T-cell (primary cell): Measurements from ENCODE around the gene HGD. TPM values are rescaled to one million over a fixed set of nuclear protein-coding genes. Genes with fewer than 3 reads are reported as not detected.

Source experiments
- ATAC-seq, 4 experiments: fragments of 200-7000 bp in 3 of 4; fragments of 150-1000 bp in 1 of 4; cut with Tn5 transposase; replicated peaks in 1 of 4; 1 replicate in 3 of 4; 2 replicates in 1 of 4; pipeline ENCODE4 v1.10.0; 2021; ENCODE audit warnings: moderate library complexity in 3 of 4, mild to moderate bottlenecking in 2 of 4, moderate number of reproducible peaks in 1 of 4
- CTCF ChIA-PET, 2 donors: fragments of 300-600 bp; sonication (Branson Sonifier 250); formaldehyde crosslinking; loops; one replicate each; lab custom pipeline; 2022; ENCODE audit warnings: antibody characterized with exemption in 2 of 2; lab: Charles Lee
- POLR2A ChIA-PET, 2 donors: fragments of 300-600 bp; sonication (Branson Sonifier 250); formaldehyde crosslinking; loops; one replicate each; lab custom pipeline; 2022; ENCODE audit warnings: antibody characterized with exemption in 2 of 2; lab: Charles Lee
- DNase-seq, 35 experiments: peaks; one replicate each; pipeline versions ENCODE4 v3.0.0 to v3.0.0-alpha.2; 2013 to 2023
- H3K27ac ChIP-seq: one replicate; pipeline ENCODE4 v1.5.1; 2013; ENCODE audit warnings: low read length
- H3K27me3 ChIP-seq, 2 experiments: replicated peaks in 1 of 2; 1 replicate in 1 of 2; 2 replicates in 1 of 2; pipeline versions ENCODE4 v1.6.1 to v1.7.0; 2013; ENCODE audit warnings: low read length in 1 of 2, mixed read lengths in 1 of 2; ENCODE audit not compliant: control insufficient read depth in 2 of 2, insufficient read depth in 2 of 2; ENCODE audit errors: extremely low read depth in 1 of 2
- H3K36me3 ChIP-seq, 2 donors: 1 replicate in 1 of 2; 2 replicates in 1 of 2; pipeline versions ENCODE4 v1.6.1 to v1.7.0; 2013; ENCODE audit warnings: low read length in 1 of 2; ENCODE audit not compliant: control insufficient read depth in 2 of 2, insufficient read depth in 1 of 2; ENCODE audit errors: extremely low read depth in 1 of 2
- H3K4me1 ChIP-seq, 2 experiments: 1 replicate in 1 of 2; 2 replicates in 1 of 2; pipeline versions ENCODE4 v1.6.1 to v1.7.0; 2013; ENCODE audit warnings: low read length in 2 of 2, mixed read lengths in 1 of 2; ENCODE audit not compliant: insufficient read depth in 2 of 2, control insufficient read depth in 1 of 2; ENCODE audit errors: extremely low read depth in 1 of 2
- H3K4me3 ChIP-seq, 2 donors: 1 replicate in 1 of 2; 2 replicates in 1 of 2; pipeline versions ENCODE4 v1.5.1 to v1.7.0; 2013; ENCODE audit warnings: mild to moderate bottlenecking in 2 of 2, low read length in 1 of 2, moderate library complexity in 1 of 2; ENCODE audit not compliant: control insufficient read depth in 1 of 2; ENCODE audit errors: extremely low read depth in 1 of 2
- H3K9me3 ChIP-seq: 2 replicates; pipeline ENCODE4 v1.7.0; 2013
- H3K27ac Mint-ChIP-seq, 2 donors: one replicate each; pipeline ENCODE4 v1.8.0; 2020 to 2021; ENCODE audit warnings: mild to moderate bottlenecking in 2 of 2, mixed read lengths in 2 of 2
- H3K27me3 Mint-ChIP-seq, 2 donors: one replicate each; pipeline ENCODE4 v1.8.0; 2021 to 2022; ENCODE audit warnings: mixed read lengths in 2 of 2
- H3K36me3 Mint-ChIP-seq: one replicate; pipeline ENCODE4 v1.8.0; 2021; ENCODE audit warnings: mixed read lengths
- H3K4me1 Mint-ChIP-seq, 3 donors: one replicate each; pipeline ENCODE4 v1.8.0; 2020 to 2022; ENCODE audit warnings: mixed read lengths in 3 of 3, mild to moderate bottlenecking in 1 of 3
- H3K4me3 Mint-ChIP-seq, 3 donors: one replicate each; pipeline ENCODE4 v1.8.0; 2020 to 2022; ENCODE audit warnings: mild to moderate bottlenecking in 3 of 3, mixed read lengths in 3 of 3, moderate library complexity in 3 of 3
- H3K9me3 Mint-ChIP-seq, 3 donors: one replicate each; pipeline ENCODE4 v1.8.0; 2020 to 2022; ENCODE audit warnings: mixed read lengths in 3 of 3
- WGBS: methylation state at CpG from one replicate; pipeline ENCODE4 v1.1.5; 2013; ENCODE audit warnings: missing lambda C conversion rate; ENCODE audit not compliant: insufficient coverage; 5-methylcytosine and 5-hydroxymethylcytosine counted together
- total RNA-seq, 35 experiments: library from RNA in 6 of 35; stranded (reverse) in 6 of 35; fragments of 120-200 nt in 1 of 35; gene quantifications; one replicate each; pipeline versions ENCODE4 v1.2.1 to v1.2.4 and lab custom pipeline; 2013 to 2026

Gene HGD
- total RNA-seq, 5 donors from 2014 or later (not counting 1 experiment from before 2014, with no cell fraction given) = 1.5 to 4.1 (median 2.6) TPM

DNA sequence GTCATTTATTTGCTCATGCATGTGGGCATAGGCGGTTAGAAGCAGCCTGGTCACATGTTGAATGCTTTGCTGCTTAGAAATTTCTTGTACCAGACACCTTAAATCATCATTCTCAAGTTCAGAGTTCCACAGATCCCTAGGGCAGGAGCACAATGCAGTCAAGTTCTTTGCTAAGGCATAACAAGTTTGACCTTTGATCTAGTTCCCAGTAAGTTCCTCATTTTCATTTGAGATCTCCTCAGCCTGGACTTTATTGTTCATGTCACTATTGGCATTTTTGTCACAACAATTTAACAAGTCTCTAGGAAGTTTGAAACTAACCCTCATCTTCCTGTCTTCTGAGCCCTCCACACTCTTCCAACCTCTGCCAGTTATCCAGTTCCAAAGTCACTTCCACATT is 22.8 kb downstream of the HGD start:
- H3K36me3 ChIP-seq = no peaks in the 10 kb centered on the region
- no peaks in the 10 kb centered on the region for H3K27me3 ChIP-seq
- H3K27ac Mint-ChIP-seq = no peak overlapping the region
- H3K9me3 ChIP-seq = no peaks in the 10 kb centered on the region
- no peaks in the 10 kb centered on the region for H3K4me1 ChIP-seq
- ChIA-PET POLR2A (no interaction called here), CTCF (interaction anchor here in 1 of 2 donors (0.7 kb wide), 1 partner anchor 303 kb away, joined by 3 read pairs; no protein-coding TSS in a partner anchor)
- ATAC-seq (no peak), DNase-seq (no peak)
- WGBS = 88% methylated on average over 1 of the region's 1 CpG
- no peak overlapping the region for H3K4me3 ChIP-seq
- H3K4me3 Mint-ChIP-seq = no peak overlapping the region
- H3K27ac ChIP-seq = no peak overlapping the region
- peaks cover 2 to 9% of the 10 kb centered on the region in 2 donors for H3K27me3 Mint-ChIP-seq
- H3K36me3 Mint-ChIP-seq = peaks cover 12% of the 10 kb centered on the region
- H3K9me3 Mint-ChIP-seq = peaks cover 0 to 7% (median 0%) of the 10 kb centered on the region in 3 donors
- H3K4me1 Mint-ChIP-seq = no peaks in the 10 kb centered on the region

DNA sequence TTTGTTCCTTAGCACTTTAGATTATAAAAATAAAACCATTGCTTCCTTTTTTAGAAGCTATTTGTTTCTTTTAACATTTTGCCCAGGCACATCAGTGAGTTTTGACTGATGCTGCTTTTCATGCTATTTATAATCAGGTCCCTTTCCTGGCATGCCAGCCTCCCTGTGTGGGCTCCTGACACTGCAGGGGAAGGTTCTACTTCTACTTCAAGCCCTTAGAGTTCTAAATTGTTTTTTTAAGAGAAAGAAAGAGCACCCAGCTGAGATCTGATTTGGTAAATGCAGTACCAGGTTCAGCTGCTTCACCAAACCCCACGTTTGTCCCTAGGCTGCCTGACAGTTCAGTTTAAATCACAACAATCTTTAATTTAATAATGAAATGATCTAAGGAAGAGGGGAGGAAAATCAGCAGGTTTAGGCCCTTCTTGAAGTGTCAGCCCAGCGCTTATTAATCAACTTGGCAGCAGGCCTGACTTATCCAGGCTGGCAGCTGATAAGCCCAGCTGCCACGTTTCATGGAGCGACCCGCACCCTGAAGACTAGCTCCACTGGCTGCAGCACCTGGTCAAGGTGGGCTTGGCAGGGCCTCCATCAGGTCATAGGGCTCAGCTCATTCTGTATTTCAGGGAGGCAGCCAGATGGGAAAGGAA is 29.0 kb downstream of the HGD start:
- DNase-seq = no peak

DNA sequence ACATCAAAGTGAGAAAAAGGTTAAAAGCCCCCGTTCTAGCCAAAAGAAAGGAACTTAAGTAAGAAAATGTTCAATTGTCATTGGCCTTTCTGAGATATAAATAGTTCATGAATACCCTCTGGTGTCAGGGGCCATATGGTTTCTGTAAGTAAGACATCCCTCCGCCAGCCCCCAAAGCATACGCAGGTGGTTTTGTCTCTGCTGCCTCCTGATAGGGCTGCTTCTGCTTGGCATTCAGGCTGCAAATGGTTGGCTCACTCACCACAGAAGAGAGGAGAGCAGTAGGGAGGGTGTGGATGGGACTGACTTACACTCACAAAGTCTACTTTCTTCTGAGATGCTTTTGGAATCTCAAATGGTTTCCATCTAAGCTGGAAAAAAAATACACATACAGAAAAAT is 29.8 kb downstream of the HGD start:
- ChIA-PET CTCF (no interaction called here), POLR2A (interaction anchor here in 1 of 2 donors (0.6 kb wide), 1 partner anchor 115 kb away, joined by 4 read pairs; no protein-coding TSS in a partner anchor)
- no peaks in the 10 kb centered on the region for H3K4me1 Mint-ChIP-seq

More for the DNA sequence above, 29.0 kb downstream of the HGD start:
- H3K4me3 ChIP-seq = no peak overlapping the region
- CTCF ChIA-PET = no interaction called here
- H3K4me1 ChIP-seq = no peaks in the 10 kb centered on the region
- H3K27ac ChIP-seq = no peak overlapping the region
- Mint-ChIP-seq H3K36me3 (no peaks in the 10 kb centered on the region), H3K9me3 (peaks cover 0 to 3% (median 0%) of the 10 kb centered on the region in 3 donors), H3K27me3 (no peaks in the 10 kb centered on the region), H3K27ac (no peak overlapping the region), H3K4me1 (no peaks in the 10 kb centered on the region), H3K4me3 (no peak overlapping the region)
- no peaks in the 10 kb centered on the region for H3K36me3 ChIP-seq
- POLR2A ChIA-PET = no interaction called here
- WGBS = 97% methylated on average over 4 of the region's 5 CpGs
- H3K27me3 ChIP-seq = no peaks in the 10 kb centered on the region
- ATAC-seq = no peak
- no peaks in the 10 kb centered on the region for H3K9me3 ChIP-seq

DNA sequence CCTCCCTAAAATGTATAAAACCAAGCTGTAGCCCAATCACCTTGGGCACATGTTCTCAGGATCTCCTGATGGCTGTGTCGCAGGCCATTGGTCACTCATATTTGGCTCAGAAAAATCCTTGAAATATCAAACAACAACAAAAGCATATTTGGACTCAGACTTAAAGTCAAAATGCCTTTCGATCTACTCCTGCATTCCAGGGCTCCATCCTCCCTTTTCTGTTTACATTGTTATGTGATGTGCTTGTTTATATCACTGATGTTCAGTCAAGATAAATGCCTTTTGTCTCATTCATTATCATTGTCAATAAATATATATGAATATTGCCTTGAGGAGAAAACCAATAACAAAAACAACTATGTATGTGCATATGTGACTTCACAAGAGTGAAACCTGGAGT is 31.7 kb downstream of the HGD start:
- Histone ChIP-seq H3K4me3 (no peak overlapping the region), H3K27ac (no peak overlapping the region), H3K36me3 (no peaks in the 10 kb centered on the region), H3K9me3 (no peaks in the 10 kb centered on the region), H3K27me3 (no peaks in the 10 kb centered on the region), H3K4me1 (no peaks in the 10 kb centered on the region)
- Mint-ChIP-seq H3K27ac (no peak overlapping the region), H3K36me3 (no peaks in the 10 kb centered on the region), H3K27me3 (no peaks in the 10 kb centered on the region), H3K4me3 (no peak overlapping the region), H3K9me3 (peaks cover 0 to 3% (median 0%) of the 10 kb centered on the region in 3 donors), H3K4me1 (no peaks in the 10 kb centered on the region)
- WGBS = 100% methylated on average over 1 of the region's 2 CpGs
- POLR2A ChIA-PET = no interaction called here
- CTCF ChIA-PET = no interaction called here
- no peak for ATAC-seq
- no peak for DNase-seq

More for the DNA sequence above, 29.8 kb downstream of the HGD start:
- DNase-seq (no peak), ATAC-seq (no peak)
- Histone ChIP-seq H3K9me3 (no peaks in the 10 kb centered on the region), H3K36me3 (no peaks in the 10 kb centered on the region), H3K4me1 (no peaks in the 10 kb centered on the region), H3K27ac (no peak overlapping the region), H3K27me3 (no peaks in the 10 kb centered on the region), H3K4me3 (no peak overlapping the region)
- no peaks in the 10 kb centered on the region for H3K36me3 Mint-ChIP-seq
- peaks cover 0 to 3% (median 0%) of the 10 kb centered on the region in 3 donors for H3K9me3 Mint-ChIP-seq
- WGBS = 100% methylated on average over 2 of the region's 3 CpGs
- no peak overlapping the region for H3K27ac Mint-ChIP-seq
- H3K27me3 Mint-ChIP-seq = no peaks in the 10 kb centered on the region
- H3K4me3 Mint-ChIP-seq = no peak overlapping the region

DNA sequence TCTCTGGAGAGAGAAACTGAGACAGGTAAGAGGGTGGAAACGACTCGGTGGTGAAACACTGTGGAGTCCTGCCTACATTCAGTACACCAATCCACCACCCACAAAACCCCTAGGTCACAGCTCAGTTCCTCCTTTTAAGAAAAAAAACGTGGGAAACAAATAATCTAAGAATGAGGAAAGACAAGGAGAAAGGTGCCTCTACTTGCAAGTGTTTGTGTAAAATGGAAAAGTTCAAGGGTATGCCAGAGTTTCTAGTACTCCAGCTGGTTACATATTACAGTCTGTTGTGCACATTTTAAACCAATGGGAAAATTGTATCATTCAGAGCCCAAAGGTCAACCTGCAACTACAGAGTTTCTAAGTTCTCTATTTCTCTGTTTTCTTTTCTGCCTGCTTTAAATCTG is 32.2 kb downstream of the HGD start:
- no CpG with 5 or more reads among the region's 3 CpGs for WGBS
- Histone ChIP-seq H3K4me3 (no peak overlapping the region), H3K27ac (no peak overlapping the region), H3K27me3 (no peaks in the 10 kb centered on the region), H3K36me3 (no peaks in the 10 kb centered on the region), H3K9me3 (no peaks in the 10 kb centered on the region), H3K4me1 (no peaks in the 10 kb centered on the region)
- H3K4me1 Mint-ChIP-seq = no peaks in the 10 kb centered on the region
- POLR2A ChIA-PET = no interaction called here
- CTCF ChIA-PET = no interaction called here
- peaks cover 0 to 3% (median 0%) of the 10 kb centered on the region in 3 donors for H3K9me3 Mint-ChIP-seq
- H3K36me3 Mint-ChIP-seq = no peaks in the 10 kb centered on the region
- no peak overlapping the region for H3K4me3 Mint-ChIP-seq
- H3K27me3 Mint-ChIP-seq = no peaks in the 10 kb centered on the region
- H3K27ac Mint-ChIP-seq = no peak overlapping the region
- DNase-seq (no peak), ATAC-seq (no peak)

DNA sequence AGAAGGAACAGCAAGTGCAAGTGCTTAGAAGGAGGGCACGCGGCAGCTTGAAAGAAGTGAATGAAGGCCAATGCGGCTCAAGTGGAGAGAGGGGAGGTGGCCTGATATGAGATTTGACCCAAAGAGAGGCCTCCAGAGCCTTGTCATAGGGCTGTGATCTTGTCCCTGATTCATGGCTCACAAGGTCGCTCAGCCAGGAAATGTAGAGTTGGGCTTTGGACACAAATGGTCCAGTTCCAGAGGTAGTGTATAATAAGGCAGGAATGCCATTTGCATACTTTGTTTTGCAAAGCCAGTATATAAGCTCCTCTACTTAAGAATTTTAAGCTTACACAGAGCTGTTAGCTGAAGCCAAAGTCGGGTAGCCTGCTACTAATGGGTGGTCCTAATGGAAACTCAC is 33.7 kb downstream of the HGD start:
- H3K4me1 Mint-ChIP-seq = no peaks in the 10 kb centered on the region
- H3K36me3 ChIP-seq = no peaks in the 10 kb centered on the region
- no peaks in the 10 kb centered on the region for H3K9me3 ChIP-seq
- H3K27me3 Mint-ChIP-seq = no peaks in the 10 kb centered on the region
- 92% methylated on average over 4 of the region's 5 CpGs for WGBS
- H3K27ac ChIP-seq = no peak overlapping the region
- POLR2A ChIA-PET = no interaction called here
- CTCF ChIA-PET = interaction anchor here (0.6 to 0.7 kb wide), 2 partner anchors 52 to 135 kb away, joined by 7 to 16 read pairs; partner anchors contain the start of gene NDUFB4 (in 1 of the 2)
- no peak overlapping the region for H3K4me3 ChIP-seq
- H3K27me3 ChIP-seq = no peaks in the 10 kb centered on the region
- H3K36me3 Mint-ChIP-seq = no peaks in the 10 kb centered on the region
- no peak overlapping the region for H3K4me3 Mint-ChIP-seq
- H3K4me1 ChIP-seq = no peaks in the 10 kb centered on the region
- H3K9me3 Mint-ChIP-seq = no peaks in the 10 kb centered on the region
- DNase-seq (no peak), ATAC-seq (no peak)
- H3K27ac Mint-ChIP-seq = no peak overlapping the region
